ENCODE data around the gene DPH7.

DNA sequence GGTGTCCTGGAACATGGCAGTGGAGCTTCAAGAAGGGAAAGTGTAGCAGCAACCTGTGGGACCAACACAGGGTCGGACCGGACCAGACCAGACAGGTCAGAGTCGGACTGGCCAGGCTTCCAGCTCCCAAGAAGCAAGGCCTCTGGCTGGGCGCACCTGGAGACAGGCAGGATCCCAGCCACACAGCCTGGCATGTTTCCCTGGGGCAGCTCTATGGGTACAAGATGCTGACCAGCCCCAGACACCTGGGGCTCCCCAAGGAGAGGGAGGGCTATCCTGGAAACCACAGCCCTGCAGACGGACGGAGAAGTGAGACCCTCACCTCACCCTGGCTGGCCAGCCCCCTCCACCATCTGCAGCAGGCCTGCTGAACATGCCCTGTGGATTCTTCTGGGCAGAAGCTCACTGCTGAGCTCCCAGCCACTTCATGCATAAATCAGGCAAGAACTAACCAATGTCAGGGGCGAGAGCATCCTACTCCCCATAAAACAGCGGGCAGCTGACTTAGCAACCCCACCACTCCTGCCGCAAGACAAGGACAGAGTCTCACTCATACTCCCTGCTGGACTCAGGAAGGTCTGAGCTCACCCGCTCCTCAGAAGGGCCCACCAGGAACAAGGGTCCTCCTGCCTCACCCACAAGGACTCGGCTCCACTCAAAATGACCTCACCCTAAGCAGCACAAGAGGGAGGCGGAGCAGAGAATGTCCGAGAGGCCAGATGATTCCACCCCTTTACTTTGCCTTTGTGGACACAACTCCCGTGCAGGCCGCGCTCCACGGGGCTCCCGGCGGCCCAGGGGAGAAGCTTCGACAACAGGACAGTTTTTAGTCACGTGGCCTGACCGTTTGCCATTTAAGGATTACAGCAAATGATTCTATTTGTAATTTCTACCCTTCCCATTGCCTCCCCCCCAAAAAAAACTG is 2.9 kb upstream of the DPH7 start:
- TF ChIP-seq CTCF (IDR thresholded peaks at IDR 0.05) (no peak), EP300 (IDR thresholded peaks at IDR 0.05) (no peak)

All from tibial nerve (tissue), 4 donors.